ENCODE data around the gene MEGF6.

The MEGF6 gene

DNA sequence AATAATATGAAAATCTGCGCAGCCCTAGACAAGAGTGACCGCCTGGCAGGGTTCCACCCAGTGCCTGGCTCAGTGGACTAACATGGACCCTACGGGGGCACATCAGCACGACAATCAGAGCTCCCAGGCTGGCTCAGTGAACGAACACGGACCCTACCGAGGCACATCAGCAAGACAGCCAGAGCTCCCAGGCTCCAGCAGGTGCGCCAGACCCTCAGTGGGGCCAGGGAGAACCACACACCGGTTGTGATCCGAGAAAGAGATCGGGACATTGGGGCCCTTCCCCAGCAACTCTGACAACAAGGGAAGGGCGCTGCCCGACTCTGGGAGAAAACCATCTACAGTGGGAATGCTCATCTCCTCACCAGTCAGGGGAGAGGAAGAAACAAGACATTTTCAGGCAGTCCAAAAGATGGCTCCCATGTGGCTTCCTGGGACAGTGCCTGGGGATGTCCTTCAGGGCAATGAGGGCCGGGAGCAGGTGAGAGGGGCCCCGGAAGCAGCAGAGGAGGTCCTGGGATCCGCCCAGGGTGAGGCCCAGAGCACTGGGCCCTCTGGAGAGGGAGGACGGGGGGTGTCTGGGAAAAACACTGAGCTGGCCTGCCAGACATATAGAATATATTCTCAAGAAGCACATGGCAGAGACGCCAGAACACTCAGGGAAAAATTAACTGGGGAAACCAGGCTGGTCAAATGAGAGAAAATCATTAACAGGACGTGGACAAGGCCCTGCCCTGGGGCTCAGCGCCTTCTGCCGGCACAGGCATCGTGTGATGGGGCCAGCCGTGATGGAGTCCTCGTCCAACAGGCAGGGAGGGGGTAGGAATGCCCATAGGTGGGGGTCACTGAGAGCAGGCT is 152.0 kb downstream of the MEGF6 start:
- DNase-seq (ENCODE audit: low spot score): no peak

DNA sequence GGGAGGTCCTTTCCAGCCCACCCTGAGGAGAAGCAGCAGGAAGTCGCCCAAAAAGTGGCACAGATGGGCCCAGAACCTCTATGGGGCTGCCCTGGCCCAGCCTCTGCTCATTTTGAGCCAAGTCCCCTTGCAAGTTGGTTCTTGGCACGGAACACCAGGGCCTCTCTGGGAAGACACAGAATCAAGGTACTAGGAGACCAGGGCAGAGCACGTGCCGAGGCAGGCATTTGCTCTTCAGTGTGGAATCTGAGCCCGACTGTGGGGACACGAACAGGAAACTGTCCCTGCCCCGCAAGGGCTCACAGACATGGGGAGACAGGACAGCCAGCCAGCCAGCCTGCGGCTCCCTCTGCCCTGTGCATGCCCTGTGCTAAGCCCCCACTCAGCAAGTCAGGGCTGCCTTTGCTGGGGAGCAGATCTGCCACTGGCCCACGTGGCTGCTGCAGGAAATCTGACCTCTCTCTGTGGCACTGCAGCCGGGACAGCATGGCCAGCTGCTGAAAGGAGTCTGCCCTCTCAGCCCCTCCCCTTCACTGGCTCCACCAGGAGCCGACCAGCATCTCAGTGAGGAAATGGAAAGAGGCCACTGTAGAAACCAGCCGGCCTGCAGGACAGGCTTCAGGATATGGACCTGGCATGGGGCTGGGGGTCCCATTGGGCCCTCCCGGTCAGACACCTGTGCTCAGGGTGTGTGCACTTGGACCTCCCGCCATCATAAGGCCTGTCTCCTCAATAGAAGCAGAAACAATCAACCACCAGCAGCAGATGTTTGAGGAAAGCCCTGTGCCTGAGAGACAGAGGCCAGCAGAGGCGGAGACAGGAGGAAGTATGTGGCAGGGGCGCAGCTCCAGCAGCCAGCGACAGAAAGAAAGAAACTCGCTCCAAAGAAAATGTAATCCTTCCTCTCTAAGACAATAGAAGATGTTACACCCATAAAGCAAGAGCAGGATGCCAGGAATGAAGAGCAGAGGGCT is 153.1 kb downstream of the MEGF6 start:
- DNase-seq (ENCODE audit: low spot score): peak; percentile 29

DNA sequence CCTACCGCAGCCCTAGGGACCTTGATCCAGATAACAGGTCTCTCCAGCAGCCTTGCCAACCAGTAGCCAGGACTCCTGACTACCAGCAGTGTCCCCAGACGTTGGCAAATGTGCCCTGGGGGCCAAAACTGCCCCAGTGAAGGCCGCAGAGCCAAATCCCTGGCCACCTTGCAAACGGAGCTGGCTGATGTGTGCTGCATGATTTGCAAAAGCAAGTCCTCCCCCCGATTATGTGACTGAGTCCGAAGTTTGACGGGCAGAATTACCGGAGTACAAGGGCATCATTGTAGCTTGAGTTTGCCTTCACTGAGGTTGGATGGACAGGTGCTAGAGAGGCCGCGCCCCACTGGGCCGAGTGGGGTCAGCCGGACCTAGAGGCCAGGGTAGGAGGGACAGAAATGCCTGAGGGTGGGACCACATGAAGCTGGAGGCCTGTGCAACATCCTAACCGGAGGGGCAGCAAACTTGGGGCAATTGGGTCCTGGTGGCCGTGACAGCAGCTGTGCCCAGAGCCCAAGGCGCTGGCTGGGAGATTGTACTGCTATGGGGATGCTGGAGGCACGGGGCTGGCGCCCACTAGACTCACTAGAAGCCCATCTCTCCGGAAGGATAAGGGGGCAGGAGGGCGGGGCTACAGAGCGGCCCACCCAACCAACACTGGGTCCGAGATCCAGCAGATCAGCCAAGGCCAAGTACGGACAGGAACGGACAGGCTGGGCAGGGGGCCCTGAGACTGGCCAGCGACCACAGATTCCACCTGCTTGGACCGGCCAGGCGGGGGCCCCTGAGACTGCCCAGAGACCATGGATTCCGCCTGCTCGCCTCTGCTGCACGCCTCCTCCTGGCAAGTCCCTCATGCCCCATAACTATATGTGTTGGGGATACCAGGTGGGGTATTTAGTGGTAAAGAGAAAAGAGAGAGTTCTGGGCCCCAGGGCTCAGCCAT is 154.1 kb downstream of the MEGF6 start:
- no peak for DNase-seq (ENCODE audit: low spot score)

DNA sequence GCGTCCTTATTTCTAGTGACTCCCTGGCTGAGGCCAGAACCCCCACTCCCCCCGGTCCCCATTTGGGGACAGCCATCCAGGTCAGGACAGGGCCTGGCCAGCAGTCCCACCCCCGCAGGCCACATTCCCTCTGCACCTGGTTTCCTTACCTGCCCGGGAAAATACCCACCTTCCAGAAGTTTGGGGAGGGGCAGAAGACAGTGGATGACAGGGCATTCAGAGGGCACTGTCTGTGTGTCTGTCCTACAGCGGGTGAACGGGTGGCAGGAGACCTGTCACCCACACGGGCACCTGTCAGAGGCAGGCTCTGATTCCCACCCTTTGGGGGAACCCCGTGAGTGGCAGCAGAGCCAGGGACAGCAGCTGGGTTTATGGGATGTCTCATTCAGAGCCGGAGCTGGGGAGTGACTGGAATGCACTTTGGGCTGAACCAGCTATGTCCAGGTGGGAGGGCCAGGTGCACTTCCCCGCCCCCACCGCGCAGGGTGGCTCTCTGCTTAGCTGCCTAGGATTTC is 154.8 kb downstream of the MEGF6 start:
- no peak for DNase-seq (ENCODE audit: low spot score)

DNA sequence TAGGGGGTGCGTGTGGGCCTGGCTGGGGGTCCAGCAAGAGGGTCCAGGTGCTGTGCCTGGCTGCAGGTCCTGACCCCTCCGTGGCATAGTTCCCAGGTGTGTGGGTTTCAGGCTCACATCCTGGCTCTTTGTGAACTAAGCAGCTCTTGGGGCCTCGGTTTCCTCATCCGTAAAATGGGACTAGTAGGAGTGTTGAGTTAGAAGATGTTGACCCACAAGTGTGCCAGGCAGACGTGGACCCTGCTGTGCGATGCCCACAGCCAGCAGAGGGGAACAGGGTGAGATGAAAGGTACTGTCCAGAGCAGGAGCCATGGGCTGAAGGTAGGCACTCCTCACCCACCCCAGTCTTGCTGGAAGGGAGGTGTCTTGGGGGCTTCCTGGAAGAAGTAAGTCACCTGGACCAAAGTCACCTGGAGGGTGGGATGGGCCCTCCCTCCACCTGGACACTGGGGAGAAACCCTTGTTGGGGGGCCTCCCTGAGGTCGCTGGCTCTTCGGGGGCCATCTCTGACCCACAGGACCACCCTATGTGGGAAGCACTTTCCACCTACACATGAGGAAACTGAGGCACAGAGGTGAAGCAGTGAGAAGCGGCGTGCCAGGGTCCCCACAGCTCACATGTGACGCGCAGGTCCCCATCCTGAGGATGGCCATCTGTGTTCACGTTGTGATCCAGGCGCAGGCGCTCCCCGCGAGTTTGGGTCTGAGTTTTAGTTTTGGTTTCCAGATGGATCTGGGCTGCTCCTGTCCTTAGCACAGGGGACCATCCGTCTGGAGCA is 155.4 kb downstream of the MEGF6 start:
- DNase-seq (ENCODE audit: low spot score): no peak

DNA sequence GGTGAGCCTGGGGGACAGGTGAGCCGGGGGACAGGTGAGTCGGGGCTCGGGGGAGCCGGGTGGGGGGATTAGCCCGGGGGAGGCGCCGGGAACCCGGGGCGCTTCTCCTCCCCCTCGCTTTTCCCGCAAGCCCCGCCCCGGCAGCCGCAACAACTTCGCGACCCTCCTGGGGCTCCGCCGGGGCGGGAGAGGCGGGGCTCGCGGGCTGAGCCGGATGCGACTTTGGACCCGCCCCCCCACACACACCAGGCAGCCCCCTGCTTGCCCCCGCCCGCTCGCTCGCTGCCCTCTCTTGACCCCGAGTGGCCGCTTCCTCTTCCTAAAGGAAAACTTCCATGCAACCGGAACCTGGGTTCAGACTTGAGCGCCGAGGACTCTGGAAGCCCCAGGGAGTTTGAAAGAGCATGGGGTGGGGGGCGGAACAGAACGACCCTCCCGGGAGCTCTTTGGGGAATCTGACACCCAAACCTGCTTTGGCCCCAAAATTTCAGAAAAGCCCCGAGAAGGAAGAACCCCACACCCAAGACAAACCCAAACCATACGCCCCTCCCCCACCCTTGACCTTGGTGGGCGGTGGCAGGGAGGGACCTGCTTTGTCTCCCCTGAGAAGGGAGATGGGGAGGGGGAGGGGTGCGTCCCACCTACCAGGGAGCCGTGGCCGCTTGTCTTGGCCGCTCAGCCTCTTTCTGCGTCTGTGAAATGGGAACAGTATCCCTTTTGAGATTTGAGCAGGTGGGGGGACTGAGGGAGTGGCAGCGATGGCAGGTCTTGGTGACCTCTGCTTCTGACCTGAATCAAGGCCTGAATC is 156.3 kb downstream of the MEGF6 start:
- no peak for DNase-seq (ENCODE audit: low spot score)

DNA sequence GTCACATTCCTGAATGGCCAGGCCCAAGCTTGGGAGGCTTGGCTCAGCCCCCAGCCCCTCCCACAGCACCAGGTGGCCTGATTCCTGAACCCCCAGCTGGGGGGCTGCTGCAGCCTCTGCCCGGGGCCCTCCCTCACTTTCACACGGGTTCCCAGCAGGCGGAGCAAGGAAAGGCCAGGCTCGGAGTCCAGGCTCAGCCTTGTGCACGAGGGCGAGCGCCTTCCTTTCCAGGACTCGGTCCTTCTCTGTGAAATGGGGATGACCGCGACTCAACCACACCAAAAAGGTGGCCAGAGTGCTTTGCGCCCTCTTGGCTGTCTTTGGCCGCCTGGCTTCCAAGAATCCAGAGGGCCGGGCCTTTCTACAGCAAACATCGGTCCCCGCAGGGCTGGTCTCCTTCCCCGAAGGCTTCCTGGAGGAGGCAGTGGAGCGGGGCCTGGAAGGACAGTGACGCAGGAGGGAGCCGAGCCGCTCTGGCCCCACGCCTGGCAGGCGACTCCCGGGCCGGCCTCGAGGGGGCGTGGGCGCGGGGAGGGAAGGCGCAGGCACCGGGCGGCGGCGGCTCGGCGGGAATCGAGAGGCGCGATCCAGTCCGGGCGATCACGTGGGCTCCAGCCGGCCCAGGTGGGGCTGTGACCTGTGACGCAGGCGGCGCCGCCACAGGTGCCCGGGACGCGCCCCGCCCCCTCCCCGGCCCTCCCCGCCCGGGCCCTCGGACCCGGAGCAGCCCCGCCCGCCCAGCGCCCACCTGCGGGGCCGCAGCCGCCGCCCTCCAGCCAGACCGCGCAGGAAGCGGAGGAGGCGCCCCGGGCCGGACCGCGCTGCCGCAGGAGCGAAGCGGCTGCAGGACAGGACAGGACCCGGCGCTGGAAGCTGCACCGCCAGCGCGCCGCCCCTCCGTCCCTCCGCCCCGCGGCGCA is 157.2 kb downstream of the MEGF6 start, which contains the start of gene ARHGEF16:
ARHGEF16 (plus strand) TSS at position 775 of the 920 bp plus-strand sequence. CDS start 8,420 bp downstream, outside the sequence.
- no peak for DNase-seq (ENCODE audit: low spot score)

DNA sequence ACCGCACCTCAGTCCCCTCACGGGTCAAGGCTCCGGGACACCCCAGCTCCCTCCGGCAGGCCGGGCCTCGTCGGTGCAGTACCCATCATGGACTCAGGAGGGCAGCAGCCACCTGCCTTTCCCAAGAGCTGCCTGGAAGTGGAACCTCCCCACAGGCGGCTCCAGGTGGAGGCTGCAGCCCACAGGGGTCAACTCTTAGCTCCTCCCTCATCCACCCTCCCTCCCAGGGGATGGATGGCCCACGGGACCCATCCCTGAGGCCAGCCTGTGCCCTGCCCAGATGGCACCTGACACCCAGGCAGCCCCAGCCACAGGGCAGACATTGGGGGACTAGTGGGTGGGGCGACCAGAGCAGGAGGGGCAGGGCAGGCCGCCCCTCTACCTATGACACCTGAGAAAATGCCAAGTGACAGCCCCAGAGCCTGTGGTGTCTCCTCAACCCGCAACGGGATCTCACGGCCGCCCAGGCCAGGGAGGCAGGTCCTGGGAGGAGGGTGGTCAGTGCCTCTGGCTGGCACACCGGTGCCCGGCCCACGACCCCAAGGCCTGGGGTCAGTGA is 158.0 kb downstream of the MEGF6 start:
- peak; percentile 56 for DNase-seq (ENCODE audit: low spot score)

DNA sequence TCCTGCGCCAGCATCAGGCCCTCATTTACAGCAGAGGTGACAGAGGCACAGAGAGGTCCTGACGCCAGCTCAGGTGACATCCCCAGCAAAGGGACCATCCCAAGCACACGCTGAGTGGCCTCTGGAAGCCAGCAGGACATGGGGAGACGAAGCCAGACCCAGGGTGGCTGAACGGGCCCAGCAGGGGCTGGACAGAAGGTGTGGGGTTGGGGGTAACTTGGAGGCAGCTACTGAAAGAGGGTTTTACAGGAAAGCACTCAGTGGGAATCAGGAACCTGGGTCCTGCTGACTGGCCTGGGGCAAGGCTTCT is 158.5 kb downstream of the MEGF6 start:
- DNase-seq (ENCODE audit: low spot score): no peak

DNA sequence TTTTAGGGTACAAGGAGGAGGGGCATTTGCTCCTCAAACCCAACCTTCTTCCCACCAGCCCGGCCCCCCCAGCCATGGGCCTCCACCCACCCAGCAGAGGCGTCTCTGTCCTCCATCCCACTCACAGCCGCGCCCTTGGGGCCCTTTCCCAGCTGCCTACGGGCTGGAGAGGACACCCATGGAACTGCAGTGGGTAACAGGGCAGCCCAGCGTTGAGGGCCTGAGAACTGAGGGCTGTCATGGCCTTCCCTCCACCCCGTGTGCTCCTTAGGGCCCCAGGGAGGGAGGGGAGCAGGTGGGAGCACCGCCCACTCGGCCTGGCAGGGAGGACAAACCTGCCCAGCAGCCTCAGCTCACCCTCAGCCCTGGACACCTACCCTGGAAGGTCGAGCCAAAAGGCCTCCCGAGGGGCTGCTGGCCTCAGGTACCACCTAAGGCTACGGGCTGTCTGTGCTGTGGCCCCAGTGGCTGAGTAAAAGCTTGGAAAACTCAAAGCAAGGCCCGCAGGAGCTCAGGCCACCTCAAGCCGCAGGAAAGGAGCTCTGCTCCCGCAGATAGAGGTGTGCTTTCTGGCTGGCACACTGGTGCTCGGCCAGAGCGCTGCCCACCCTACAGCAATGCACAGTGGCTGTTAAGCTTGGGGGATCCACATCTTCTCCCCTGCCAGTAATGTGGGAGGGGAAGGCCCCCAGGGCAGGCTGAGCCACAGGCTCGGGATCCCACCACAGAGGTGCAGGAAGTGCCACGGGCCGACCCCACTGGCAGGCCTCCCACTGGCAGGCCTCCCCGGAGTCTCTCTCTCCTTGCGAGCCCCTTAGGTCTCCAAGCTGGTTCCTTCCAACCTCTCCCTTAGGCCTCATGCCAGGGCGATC is 159.1 kb downstream of the MEGF6 start:
- DNase-seq (ENCODE audit: low spot score): no peak

DNA sequence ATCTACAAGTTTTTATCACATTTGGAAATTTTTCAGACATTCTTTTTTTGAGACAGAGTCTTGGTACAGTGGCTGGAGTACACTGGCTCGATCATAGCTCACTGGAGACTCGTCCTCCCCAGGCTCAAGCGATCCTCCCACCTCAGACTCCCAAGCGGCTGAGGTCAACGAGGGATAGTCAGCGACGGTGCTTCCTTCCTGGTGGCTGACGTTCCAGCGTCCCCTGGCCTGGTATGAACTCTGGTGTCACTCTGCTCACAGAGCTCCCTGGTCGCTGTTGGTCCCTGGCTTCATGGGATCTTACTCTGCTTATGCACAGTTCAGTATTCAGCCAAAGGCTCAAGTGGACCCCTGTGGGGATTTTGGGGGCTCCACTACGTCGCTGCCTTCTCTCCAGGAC is 160.3 kb downstream of the MEGF6 start:
- no peak for DNase-seq (ENCODE audit: low spot score)

DNA sequence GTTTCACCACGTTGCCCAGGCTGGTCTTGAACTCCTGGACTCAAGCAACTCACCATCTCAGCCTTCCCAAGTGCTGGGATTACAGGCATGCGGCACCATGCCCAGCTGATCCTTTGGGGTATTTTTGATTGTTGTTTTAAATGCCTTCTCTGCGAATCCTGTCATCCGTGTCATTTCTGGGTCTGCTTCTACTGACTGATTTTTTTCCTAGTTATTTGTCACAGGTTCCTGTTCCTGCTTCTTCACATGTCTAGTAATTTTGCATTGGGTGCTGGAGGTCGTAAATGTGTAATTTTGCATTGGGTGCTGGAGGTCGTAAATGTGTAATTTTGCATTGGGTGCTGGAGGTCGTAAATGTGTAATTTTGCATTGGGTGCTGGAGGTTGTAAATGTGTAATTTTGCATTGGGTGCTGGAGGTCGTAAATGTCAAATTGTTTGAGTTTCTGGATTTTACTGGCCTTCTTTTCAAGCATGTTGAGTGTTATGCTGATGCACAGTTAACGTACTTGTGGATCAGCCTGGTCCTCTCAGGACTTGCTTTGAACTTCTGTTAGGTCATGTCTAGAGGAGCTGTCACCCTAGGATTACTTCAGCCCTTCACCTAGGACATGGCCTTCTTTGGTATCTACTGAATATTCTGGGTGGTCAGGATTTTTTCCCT is 161.0 kb downstream of the MEGF6 start:
- DNase-seq (ENCODE audit: low spot score): no peak

DNA sequence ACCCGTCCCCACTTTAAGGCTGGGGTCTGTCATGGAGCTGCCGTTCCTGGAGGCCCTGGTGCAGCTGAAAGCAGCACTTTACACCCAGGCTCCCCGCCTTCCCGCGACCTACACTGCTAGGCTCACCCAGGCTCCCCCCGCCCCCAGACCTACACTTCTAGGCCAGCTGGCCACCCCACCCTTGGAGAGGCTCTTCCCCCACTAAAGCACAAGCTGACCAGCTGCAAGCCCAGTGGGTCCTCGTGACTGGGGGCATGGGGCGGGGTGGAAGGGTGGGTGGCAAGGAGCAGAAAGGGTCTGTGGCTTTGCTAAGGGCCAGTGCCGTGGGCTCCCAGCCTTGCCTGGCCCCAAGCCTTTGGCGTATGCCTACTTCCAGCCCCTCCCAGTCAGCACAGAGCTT is 166.6 kb downstream of the MEGF6 start:
- peak; percentile 48 for DNase-seq (ENCODE audit: low spot score)

DNA sequence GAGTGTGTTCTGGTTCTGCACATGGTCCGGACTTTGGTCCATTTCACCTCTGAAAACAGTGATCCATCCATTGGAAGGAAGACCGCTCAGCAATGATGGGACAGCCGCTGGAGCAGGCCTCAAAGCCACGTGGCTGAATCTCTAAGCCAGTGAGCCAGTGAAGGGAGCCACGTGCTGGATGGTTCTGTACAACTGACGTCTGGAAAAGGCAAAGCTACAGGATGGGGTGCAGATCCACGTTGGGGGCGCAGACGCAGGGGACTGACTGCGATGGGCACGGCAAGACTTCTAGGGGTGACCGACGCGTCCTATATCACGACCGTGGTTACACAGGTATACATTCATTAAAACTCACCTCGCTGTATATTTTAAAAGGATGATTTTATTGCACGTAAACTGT is 167.0 kb downstream of the MEGF6 start:
- DNase-seq (ENCODE audit: low spot score): no peak

DNA sequence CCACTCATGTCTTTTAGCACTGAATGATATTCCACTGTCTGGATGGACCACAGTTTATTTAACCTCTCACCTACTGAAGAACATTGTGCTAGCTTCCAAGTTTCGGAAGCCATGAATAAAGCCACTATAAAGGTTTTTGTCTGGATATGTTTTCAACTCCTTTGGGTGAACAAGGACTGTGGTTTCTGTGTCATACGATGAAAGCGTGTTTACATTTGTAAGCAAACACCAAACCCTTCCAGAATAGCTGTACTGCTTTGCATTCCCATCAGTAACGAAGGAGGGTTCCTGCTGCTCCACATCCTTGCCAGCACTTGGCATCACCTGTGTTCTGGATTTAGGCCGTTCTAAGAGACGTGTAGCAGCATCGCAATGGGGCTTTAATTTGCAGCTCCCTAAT is 167.5 kb downstream of the MEGF6 start:
- DNase-seq (ENCODE audit: low spot score): no peak

DNA sequence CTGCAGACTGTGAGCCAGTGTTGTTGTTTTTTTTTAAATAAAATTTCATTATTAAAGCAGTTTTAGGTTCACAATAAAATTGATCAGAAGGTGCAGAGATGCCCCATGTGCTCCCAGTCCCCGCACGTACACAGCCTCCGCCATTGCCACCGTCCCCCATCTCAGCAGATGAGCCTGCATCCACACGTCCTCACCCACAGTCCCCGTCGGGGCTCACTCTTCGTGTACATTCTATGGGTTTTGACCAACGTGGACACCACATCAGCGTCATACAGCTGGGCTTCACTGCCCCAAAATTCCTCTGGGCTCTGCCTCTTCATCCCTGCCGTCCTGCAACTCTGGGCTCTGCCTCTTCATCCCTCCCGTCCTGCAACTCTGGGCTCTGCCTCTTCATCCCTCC is 168.4 kb downstream of the MEGF6 start:
- DNase-seq (ENCODE audit: low spot score): no peak

DNA sequence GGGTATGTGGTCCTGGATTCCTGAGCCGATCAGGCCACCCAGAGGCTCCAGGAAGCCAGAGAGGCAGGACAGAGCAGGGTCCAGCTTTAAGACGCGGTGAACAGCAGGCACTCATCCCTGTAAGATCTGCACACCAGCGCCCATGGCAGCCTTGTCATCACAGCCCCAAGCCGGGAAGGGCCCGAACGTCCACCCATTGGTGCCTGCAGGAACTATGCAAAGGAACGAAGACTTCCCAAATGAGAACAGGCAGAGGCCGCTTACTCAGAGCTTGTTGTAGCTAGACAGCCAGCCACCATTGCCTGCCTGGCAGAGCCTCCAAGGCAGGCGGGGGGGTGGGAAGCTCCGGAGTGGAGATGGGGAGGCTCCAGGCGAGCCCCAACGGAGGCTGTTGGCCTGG is 169.0 kb downstream of the MEGF6 start:
- DNase-seq (ENCODE audit: low spot score): no peak

Data from putamen (tissue), 1 donor.